ENCODE measurements around the gene SMCP. TPM values are rescaled to one million over a fixed set of nuclear protein-coding genes. Genes with fewer than 3 reads are reported as not detected.

Gene SMCP, protein sequence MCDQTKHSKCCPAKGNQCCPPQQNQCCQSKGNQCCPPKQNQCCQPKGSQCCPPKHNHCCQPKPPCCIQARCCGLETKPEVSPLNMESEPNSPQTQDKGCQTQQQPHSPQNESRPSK
- total RNA-seq (ENCODE audit: unreplicated experiment): not detected
- long read RNA-seq: 0 reads

DNA sequence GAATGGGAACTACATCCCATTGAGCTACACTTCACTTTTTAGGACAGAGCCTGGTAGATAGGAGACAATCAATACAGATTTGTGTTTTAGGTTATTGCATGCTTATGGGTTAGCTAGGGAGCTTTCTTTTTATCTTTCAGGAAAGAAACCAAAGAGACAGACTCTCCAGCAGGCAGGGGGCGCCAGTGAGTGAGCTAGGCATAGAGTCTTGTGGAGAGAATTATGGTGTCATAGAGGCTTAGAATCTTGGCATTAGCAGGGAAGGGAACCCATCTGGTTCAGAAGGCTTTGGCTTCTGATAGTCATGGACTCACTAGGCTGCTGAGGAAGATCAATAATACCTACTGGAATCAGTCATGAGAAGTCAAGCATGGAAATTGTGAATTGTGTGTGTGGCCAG is at the start of gene SMCP:
Gene SMCP (plus strand): TSS at position 281 of the 400 bp plus-strand sequence. CDS start 6,101 bp downstream, outside the sequence.
- no peak within 1 kb of the TSS for H3K4me3 Mint-ChIP-seq (ENCODE audit: unreplicated experiment)
- no peaks in the 10 kb centered on the region for H3K4me1 Mint-ChIP-seq (ENCODE audit: low read depth, unreplicated experiment)
- peaks cover 7% of the 10 kb centered on the region for H3K27me3 Mint-ChIP-seq (ENCODE audit: unreplicated experiment)
- TF ChIP-seq, protein P1, sequence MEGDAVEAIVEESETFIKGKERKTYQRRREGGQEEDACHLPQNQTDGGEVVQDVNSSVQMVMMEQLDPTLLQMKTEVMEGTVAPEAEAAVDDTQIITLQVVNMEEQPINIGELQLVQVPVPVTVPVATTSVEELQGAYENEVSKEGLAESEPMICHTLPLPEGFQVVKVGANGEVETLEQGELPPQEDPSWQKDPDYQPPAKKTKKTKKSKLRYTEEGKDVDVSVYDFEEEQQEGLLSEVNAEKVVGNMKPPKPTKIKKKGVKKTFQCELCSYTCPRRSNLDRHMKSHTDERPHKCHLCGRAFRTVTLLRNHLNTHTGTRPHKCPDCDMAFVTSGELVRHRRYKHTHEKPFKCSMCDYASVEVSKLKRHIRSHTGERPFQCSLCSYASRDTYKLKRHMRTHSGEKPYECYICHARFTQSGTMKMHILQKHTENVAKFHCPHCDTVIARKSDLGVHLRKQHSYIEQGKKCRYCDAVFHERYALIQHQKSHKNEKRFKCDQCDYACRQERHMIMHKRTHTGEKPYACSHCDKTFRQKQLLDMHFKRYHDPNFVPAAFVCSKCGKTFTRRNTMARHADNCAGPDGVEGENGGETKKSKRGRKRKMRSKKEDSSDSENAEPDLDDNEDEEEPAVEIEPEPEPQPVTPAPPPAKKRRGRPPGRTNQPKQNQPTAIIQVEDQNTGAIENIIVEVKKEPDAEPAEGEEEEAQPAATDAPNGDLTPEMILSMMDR (IDR thresholded peaks at IDR 0.05; ENCODE audit: partially characterized antibody, unreplicated experiment): peak; percentile 22
- H3K27ac Mint-ChIP-seq (ENCODE audit: unreplicated experiment): no peak within 1 kb of the TSS
- DNase-seq: peak; percentile 43
- H3K9me3 Mint-ChIP-seq (ENCODE audit: unreplicated experiment): peaks cover 2% of the 10 kb centered on the region
- peaks cover 5% of the 10 kb centered on the region for H3K36me3 Mint-ChIP-seq (ENCODE audit: unreplicated experiment)

DNA sequence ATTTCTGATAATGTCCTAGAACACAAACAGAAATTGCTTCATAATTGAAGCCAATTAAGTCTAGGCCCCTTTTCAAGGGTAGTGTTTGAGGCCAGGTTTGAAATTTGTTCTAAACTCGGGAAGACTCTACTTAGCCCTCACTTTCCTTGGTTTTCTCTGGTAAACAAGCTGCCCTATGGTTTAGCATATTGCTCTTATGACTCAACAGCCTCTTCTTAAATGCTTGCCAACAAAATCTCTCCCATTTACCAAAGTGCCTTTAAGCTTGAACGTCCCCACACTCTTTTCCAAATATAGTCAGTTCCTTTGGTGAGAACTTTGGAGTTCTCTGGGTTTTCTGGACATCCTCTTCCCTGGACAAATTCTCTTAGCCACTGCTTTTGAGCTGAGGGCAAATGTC is 41.3 kb upstream of the SMCP start:
- Mint-ChIP-seq H3K4me3 (ENCODE audit: unreplicated experiment) (no peak overlapping the region), H3K4me1 (ENCODE audit: low read depth, unreplicated experiment) (no peaks in the 10 kb centered on the region), H3K36me3 (ENCODE audit: unreplicated experiment) (no peaks in the 10 kb centered on the region), H3K9me3 (ENCODE audit: unreplicated experiment) (peaks cover 4% of the 10 kb centered on the region), H3K27me3 (ENCODE audit: unreplicated experiment) (no peaks in the 10 kb centered on the region), H3K27ac (ENCODE audit: unreplicated experiment) (no peak overlapping the region)
- TF ChIP-seq, protein P1 (IDR thresholded peaks at IDR 0.05; ENCODE audit: partially characterized antibody, unreplicated experiment): no peak
- DNase-seq: no peak

DNA sequence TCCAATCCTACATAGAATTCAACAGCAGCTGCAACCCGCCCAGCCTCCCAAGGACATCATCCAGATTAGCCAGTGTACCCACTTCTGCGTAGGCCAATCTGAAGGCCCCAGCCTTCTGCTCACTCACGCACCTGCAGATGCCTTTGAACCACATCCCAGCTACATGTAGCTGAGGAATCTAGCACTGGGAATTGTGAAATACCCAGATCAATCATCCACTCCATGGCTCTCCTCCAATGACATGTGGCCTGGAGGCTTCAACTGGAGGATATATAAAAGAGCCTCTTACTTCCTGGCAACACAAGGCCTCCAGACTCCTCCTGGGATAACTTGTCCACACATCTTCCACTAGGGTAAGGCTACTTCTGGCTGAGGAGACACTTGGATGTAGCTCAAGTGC is 35.6 kb upstream of the SMCP start, which contains the start of gene LCE6A:
Gene LCE6A (plus strand): TSS at position 301 of the 400 bp plus-strand sequence. CDS start 665 bp downstream, outside the sequence.
- TF ChIP-seq, protein P1 (IDR thresholded peaks at IDR 0.05; ENCODE audit: partially characterized antibody, unreplicated experiment): no peak
- H3K9me3 Mint-ChIP-seq (ENCODE audit: unreplicated experiment): peaks cover 2% of the 10 kb centered on the region
- H3K4me3 Mint-ChIP-seq (ENCODE audit: unreplicated experiment): no peak within 1 kb of the TSS
- peaks cover 1% of the 10 kb centered on the region for H3K27me3 Mint-ChIP-seq (ENCODE audit: unreplicated experiment)
- H3K27ac Mint-ChIP-seq (ENCODE audit: unreplicated experiment): no peak within 1 kb of the TSS
- no peaks in the 10 kb centered on the region for H3K36me3 Mint-ChIP-seq (ENCODE audit: unreplicated experiment)
- DNase-seq: no peak
- no peaks in the 10 kb centered on the region for H3K4me1 Mint-ChIP-seq (ENCODE audit: low read depth, unreplicated experiment)

DNA sequence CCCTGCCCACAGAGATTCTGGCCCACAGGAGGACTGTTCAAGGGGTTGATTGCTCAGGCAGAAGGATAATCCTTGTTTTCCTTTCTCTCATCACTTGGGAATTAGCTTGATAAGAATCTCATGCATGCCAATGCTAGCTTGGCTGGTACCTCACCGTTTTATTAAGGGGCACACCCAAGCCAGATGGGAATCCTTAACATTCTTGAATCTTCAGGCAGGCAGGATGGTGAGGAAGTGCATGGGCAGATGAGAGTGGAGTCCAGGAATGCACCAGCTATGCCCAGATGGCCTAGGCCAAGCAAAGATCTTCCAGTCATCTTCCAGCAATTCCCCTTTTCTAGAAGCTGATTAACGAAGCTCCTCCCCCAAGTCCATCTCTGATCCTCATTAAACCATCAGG is 22.5 kb upstream of the SMCP start:
- DNase-seq: no peak
- Mint-ChIP-seq H3K27ac (ENCODE audit: unreplicated experiment) (no peak overlapping the region), H3K4me1 (ENCODE audit: low read depth, unreplicated experiment) (no peaks in the 10 kb centered on the region), H3K36me3 (ENCODE audit: unreplicated experiment) (no peaks in the 10 kb centered on the region), H3K27me3 (ENCODE audit: unreplicated experiment) (peaks cover 3% of the 10 kb centered on the region), H3K9me3 (ENCODE audit: unreplicated experiment) (no peaks in the 10 kb centered on the region), H3K4me3 (ENCODE audit: unreplicated experiment) (no peak overlapping the region)
- TF ChIP-seq, protein P1 (IDR thresholded peaks at IDR 0.05; ENCODE audit: partially characterized antibody, unreplicated experiment): no peak

DNA sequence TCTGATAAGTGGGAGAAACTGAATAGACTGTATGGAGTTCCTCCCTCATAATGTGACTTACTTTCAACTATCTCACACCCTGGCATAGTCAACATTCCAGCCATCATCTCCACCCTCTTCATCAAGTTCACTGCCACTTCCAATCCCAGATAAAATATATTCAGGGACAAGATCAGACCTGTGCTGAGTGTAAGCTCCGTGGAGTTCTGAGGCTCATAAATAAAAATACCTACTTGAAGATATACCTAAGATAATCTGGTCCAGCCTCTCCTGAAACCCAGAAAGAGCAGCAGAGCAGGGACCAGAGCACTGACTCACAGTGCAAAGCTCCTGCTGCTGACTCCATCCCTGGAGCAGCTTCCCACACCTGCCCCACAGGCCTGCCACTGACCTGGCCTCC is 20.1 kb upstream of the SMCP start:
- Mint-ChIP-seq H3K9me3 (ENCODE audit: unreplicated experiment) (no peaks in the 10 kb centered on the region), H3K4me1 (ENCODE audit: low read depth, unreplicated experiment) (no peaks in the 10 kb centered on the region), H3K27ac (ENCODE audit: unreplicated experiment) (no peak overlapping the region), H3K36me3 (ENCODE audit: unreplicated experiment) (no peaks in the 10 kb centered on the region), H3K27me3 (ENCODE audit: unreplicated experiment) (peaks cover 5% of the 10 kb centered on the region), H3K4me3 (ENCODE audit: unreplicated experiment) (no peak overlapping the region)
- DNase-seq: no peak
- TF ChIP-seq, protein P1 (IDR thresholded peaks at IDR 0.05; ENCODE audit: partially characterized antibody, unreplicated experiment): no peak
